IMR-90 (cell line): ENCODE results near the gene TTLL8.

ENCODE experiments used
- CEBPB ChIP-seq: IDR thresholded peaks from 2 replicates; pipeline ENCODE4 v1.6.1; 2012; ENCODE audit warnings: low read depth, low read length, improper control_type of control experiment
- CTCF ChIP-seq: conservative IDR thresholded peaks from 2 replicates; pipeline ENCODE4 v1.5.1; 2012; ENCODE audit warnings: mild to moderate bottlenecking, low read depth, low read length, improper control_type of control experiment
- MXI1 ChIP-seq: IDR thresholded peaks from 2 replicates; pipeline ENCODE4 v1.6.1; 2012; ENCODE audit warnings: low read depth, mild to moderate bottlenecking, low read length, moderate library complexity, borderline replicate concordance
- POLR2A ChIP-seq: IDR thresholded peaks from 2 replicates; pipeline ENCODE4 v1.6.1; 2012; ENCODE audit warnings: mild to moderate bottlenecking, low read depth, low read length
- TF ChIP-seq, protein P1 (sequence below): fragments of 150-350 bp; IDR thresholded peaks from 2 replicates; pipeline ENCODE4 v1.6.1; 2017; ENCODE audit warnings: mild to moderate bottlenecking, antibody characterized with exemption, low read length, low read depth

DNA sequence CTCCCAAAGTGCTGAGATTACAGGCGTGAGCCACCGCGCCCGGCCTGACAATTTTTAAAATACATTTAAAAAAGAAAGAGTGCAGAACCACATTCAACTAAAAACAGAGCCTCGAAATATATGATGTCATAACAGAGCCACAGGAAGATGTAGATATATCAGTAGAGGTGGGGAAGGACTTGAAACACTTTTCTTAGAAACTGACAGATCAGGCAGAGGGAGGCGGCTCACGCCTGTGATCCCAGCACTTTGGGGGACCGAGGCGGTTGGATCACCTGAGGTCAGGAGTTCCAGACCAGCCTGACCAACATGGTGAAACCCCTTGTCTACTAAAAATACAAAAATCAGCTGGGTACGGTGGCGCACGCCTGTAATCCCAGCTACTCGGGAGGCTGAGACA is 20.1 kb upstream of the TTLL8 start:
- TF ChIP-seq POLR2A: no peak
- TF ChIP-seq CTCF: no peak
- TF ChIP-seq MXI1: no peak
- no peak for TF ChIP-seq CEBPB
- TF ChIP-seq, protein P1, sequence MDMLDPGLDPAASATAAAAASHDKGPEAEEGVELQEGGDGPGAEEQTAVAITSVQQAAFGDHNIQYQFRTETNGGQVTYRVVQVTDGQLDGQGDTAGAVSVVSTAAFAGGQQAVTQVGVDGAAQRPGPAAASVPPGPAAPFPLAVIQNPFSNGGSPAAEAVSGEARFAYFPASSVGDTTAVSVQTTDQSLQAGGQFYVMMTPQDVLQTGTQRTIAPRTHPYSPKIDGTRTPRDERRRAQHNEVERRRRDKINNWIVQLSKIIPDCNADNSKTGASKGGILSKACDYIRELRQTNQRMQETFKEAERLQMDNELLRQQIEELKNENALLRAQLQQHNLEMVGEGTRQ: no peak
